Measurements from ENCODE around the gene APEX1.

DNA sequence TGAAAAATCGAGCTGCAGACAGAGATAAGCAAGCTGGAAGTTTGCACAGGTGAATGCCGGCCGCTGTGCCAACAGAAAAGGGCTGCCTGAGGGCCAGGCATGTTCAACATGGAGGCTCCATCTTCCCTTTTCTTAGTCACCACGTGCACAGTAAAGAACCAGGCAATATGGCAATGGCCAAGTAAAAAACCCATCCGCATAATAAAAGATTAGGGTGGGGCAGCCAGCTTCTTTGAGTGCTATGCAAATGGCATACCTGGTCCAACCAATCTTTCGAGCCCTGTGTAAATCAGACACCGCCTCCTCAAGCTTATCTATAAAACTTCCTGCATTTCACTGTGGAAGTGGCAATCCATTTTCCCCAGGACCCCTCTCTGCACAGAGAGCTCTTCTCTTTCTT lies 30.9 kb downstream of the APEX1 start:
- TF ChIP-seq, protein P1, sequence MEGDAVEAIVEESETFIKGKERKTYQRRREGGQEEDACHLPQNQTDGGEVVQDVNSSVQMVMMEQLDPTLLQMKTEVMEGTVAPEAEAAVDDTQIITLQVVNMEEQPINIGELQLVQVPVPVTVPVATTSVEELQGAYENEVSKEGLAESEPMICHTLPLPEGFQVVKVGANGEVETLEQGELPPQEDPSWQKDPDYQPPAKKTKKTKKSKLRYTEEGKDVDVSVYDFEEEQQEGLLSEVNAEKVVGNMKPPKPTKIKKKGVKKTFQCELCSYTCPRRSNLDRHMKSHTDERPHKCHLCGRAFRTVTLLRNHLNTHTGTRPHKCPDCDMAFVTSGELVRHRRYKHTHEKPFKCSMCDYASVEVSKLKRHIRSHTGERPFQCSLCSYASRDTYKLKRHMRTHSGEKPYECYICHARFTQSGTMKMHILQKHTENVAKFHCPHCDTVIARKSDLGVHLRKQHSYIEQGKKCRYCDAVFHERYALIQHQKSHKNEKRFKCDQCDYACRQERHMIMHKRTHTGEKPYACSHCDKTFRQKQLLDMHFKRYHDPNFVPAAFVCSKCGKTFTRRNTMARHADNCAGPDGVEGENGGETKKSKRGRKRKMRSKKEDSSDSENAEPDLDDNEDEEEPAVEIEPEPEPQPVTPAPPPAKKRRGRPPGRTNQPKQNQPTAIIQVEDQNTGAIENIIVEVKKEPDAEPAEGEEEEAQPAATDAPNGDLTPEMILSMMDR (IDR thresholded peaks at IDR 0.05): no peak
- no peak for TF ChIP-seq POLR2A (IDR thresholded peaks at IDR 0.05)

Measured in right lobe of liver (tissue), 4 donors.